Measurements from ENCODE around the gene KLHDC4. TPM values are rescaled to one million over a fixed set of nuclear protein-coding genes. Genes with fewer than 3 reads are reported as not detected.

The KLHDC4 gene
- total RNA-seq, 1 experiment from 2014 or later = 50.7 TPM

GRCh38 chr16:87694441-87695125, 71.2 kb downstream of the KLHDC4 start:
- in situ Hi-C loops (cut with HindIII; ENCODE audit: low pct_unique_long_range_greater_than_20kb, low sequenced_read_pairs) (no loop called here), intact Hi-C loops (cut with micrococcal nuclease; ENCODE audit: unreplicated experiment) (no loop called here)
- no peak for ATAC-seq
- H3K36me3 ChIP-seq (ENCODE audit: control insufficient read depth, insufficient read depth, low read length) = no peaks in the 10 kb centered on the region
- H3K4me1 ChIP-seq (ENCODE audit: control insufficient read depth, insufficient read depth, low read length) = no peaks in the 10 kb centered on the region
- no peaks in the 10 kb centered on the region for H3K9me3 ChIP-seq (ENCODE audit: control insufficient read depth, insufficient read depth, low read depth, low read length)
- H3K27ac ChIP-seq (ENCODE audit: low read length) = no peak overlapping the region
- DNase-seq (ENCODE audit: low read depth, low spot score) = no peak
- no peaks in the 10 kb centered on the region for H3K27me3 ChIP-seq (ENCODE audit: control insufficient read depth, insufficient read depth, low read length)
- ChIA-PET POLR2A (no interaction called here), CTCF (interaction anchor here (0.7 kb wide), 1 partner anchor 8 kb away, joined by 3 read pairs; no protein-coding TSS in a partner anchor)
- no peak overlapping the region for H3K4me3 ChIP-seq (ENCODE audit: low read depth in 2 of 2, low read length in 2 of 2)
- TF ChIP-seq POLR2AphosphoS5 (IDR thresholded peaks at IDR 0.05; ENCODE audit: low read depth, low read length) = no peak
- TF ChIP-seq CTCF (IDR thresholded peaks at IDR 0.05) = no peak
- no peak for TF ChIP-seq SIN3A (IDR thresholded peaks at IDR 0.05; ENCODE audit: borderline replicate concordance, insufficient read depth, low read depth, low read length)
- no peak for TF ChIP-seq TCF7L2 (IDR thresholded peaks at IDR 0.05; ENCODE audit: low read depth, low read length)
- no peak for TF ChIP-seq REST (IDR thresholded peaks at IDR 0.05; ENCODE audit: insufficient read depth in 1 of 2, low read depth in 2 of 2, low read length in 1 of 2)
- BruUV-seq (replicated peaks) = no TSS peak

- Histone ChIP-seq H3K27ac (ENCODE audit: low read length) (no peak overlapping the region), H3K36me3 (ENCODE audit: control insufficient read depth, insufficient read depth, low read length) (no peaks in the 10 kb centered on the region), H3K27me3 (ENCODE audit: control insufficient read depth, insufficient read depth, low read length) (no peaks in the 10 kb centered on the region), H3K4me1 (ENCODE audit: control insufficient read depth, insufficient read depth, low read length) (no peaks in the 10 kb centered on the region), H3K4me3 (ENCODE audit: low read depth in 2 of 2, low read length in 2 of 2) (no peak overlapping the region), H3K9me3 (ENCODE audit: control insufficient read depth, insufficient read depth, low read depth, low read length) (no peaks in the 10 kb centered on the region)
- no TSS peak for BruUV-seq (replicated peaks)
- ChIA-PET CTCF (no interaction called here), POLR2A (no interaction called here)
- no peak for TF ChIP-seq SIN3A (IDR thresholded peaks at IDR 0.05; ENCODE audit: borderline replicate concordance, insufficient read depth, low read depth, low read length)
- TF ChIP-seq TCF7L2 (IDR thresholded peaks at IDR 0.05; ENCODE audit: low read depth, low read length) = no peak
- TF ChIP-seq POLR2AphosphoS5 (IDR thresholded peaks at IDR 0.05; ENCODE audit: low read depth, low read length) = no peak
- TF ChIP-seq CTCF (IDR thresholded peaks at IDR 0.05) = no peak
- TF ChIP-seq REST (IDR thresholded peaks at IDR 0.05; ENCODE audit: insufficient read depth in 1 of 2, low read depth in 2 of 2, low read length in 1 of 2) = no peak
- ATAC-seq (no peak), DNase-seq (ENCODE audit: low read depth, low spot score) (no peak)
- intact Hi-C loops (cut with micrococcal nuclease; ENCODE audit: unreplicated experiment) = no loop called here
- in situ Hi-C loops (cut with HindIII; ENCODE audit: low pct_unique_long_range_greater_than_20kb, low sequenced_read_pairs) = no loop called here
These were observed 72.0 kb downstream of the KLHDC4 start for GRCh38 chr16:87693827-87694226.
